GM10248 (cell line): ENCODE measurements around the gene SLC44A5.

Experiments
- CTCF ChIA-PET: fragments of 300-600 bp; sonication (Branson Sonifier 250); formaldehyde crosslinking; extraction: SDS; loops from one replicate; lab custom pipeline; 2021; ENCODE audit warnings: antibody characterized with exemption; lab: Yijun Ruan, JAX
- POLR2A ChIA-PET: fragments of 350-650 bp; sonication (Branson Sonifier 250); formaldehyde crosslinking; extraction: SDS; loops from one replicate; lab custom pipeline; 2020; ENCODE audit warnings: antibody characterized with exemption; lab: Yijun Ruan, JAX
- DNase-seq: peaks from one replicate; pipeline ENCODE4 v3.0.0; 2012; ENCODE audit errors: extremely low spot score
- CTCF ChIP-seq: IDR thresholded peaks from 2 replicates; pipeline ENCODE4 v1.5.1; 2012; ENCODE audit warnings: mild to moderate bottlenecking, low read depth; ENCODE audit errors: extremely low read depth, missing control alignments, control extremely low read depth

The SLC44A5 gene

GRCh38 chr1:75220072-75220471 is 390.8 kb downstream of the SLC44A5 start:
- ChIA-PET POLR2A (no interaction called here), CTCF (interaction anchor here (1.8 to 2.0 kb wide), 2 partner anchors 9 to 13 kb away, joined by 5 to 7 read pairs; no protein-coding TSS in a partner anchor)
- TF ChIP-seq CTCF: no peak
- no peak for DNase-seq

GRCh38 chr1:75214017-75214416 is 396.9 kb downstream of the SLC44A5 start:
- TF ChIP-seq CTCF: no peak
- DNase-seq: no peak
- CTCF ChIA-PET: no interaction called here
- POLR2A ChIA-PET: no interaction called here

GRCh38 chr1:75211648-75212047 is 399.3 kb downstream of the SLC44A5 start:
- CTCF ChIA-PET: interaction anchor here (1.2 to 2.0 kb wide), 3 partner anchors 9 to 20 kb away, joined by 3 to 7 read pairs (median 3); no protein-coding TSS in a partner anchor
- DNase-seq: no peak
- TF ChIP-seq CTCF: no peak
- POLR2A ChIA-PET: no interaction called here

GRCh38 chr1:75208862-75209261 is 402.1 kb downstream of the SLC44A5 start:
- no peak for DNase-seq
- CTCF ChIA-PET: interaction anchor here (1.8 to 3.1 kb wide), 2 partner anchors 24 to 436 kb away, joined by 4 to 18 read pairs; no protein-coding TSS in a partner anchor
- POLR2A ChIA-PET: no interaction called here
- no peak for TF ChIP-seq CTCF

- ChIA-PET CTCF (interaction anchor here (0.9 to 7.4 kb wide), 13 partner anchors 9 to 446 kb away, joined by 3 to 104 read pairs (median 4); no protein-coding TSS in a partner anchor), POLR2A (no interaction called here)
- peak; percentile 42 for TF ChIP-seq CTCF
- peak; percentile 26 for DNase-seq
These were observed 407.3 kb downstream of the SLC44A5 start for GRCh38 chr1:75203415-75204277.

- no peak for DNase-seq
- ChIA-PET POLR2A (no interaction called here), CTCF (interaction anchor here (0.9 to 7.4 kb wide), 13 partner anchors 10 to 445 kb away, joined by 3 to 104 read pairs (median 4); no protein-coding TSS in a partner anchor)
- no peak for TF ChIP-seq CTCF
These were observed 408.2 kb downstream of the SLC44A5 start for GRCh38 chr1:75202751-75203150.
